Adrenal gland (tissue), 12 donors: Measurements from ENCODE around the gene ASB6. TPM values are rescaled to one million over a fixed set of nuclear protein-coding genes. Genes with fewer than 3 reads are reported as not detected.

Experiments used
- DNase-seq, 7 donors: peaks; one replicate each; pipeline ENCODE4 v3.0.0-alpha.2; 2019 to 2020
- H3K27ac ChIP-seq, 5 donors: fragments of 200-600 bp; sonication (generic) in 4 of 5; 1 replicate in 3 of 5; 2 replicates in 2 of 5; pipeline versions ENCODE4 v1.5.1 to v1.8.0; 2016 to 2020; ENCODE audit warnings: mild to moderate bottlenecking in 1 of 5
- H3K27me3 ChIP-seq: fragments of 200-600 bp; 2 replicates; pipeline ENCODE4 v1.8.0; 2021
- H3K36me3 ChIP-seq, 2 donors: fragments of 200-600 bp; replicated peaks in 1 of 2; 1 replicate in 1 of 2; 2 replicates in 1 of 2; pipeline versions ENCODE4 v1.5.1 to v1.8.0; 2018 to 2022
- H3K4me1 ChIP-seq, 2 donors: fragments of 200-600 bp; replicated peaks in 1 of 2; 1 replicate in 1 of 2; 2 replicates in 1 of 2; pipeline versions ENCODE4 v1.5.1 to v1.8.0; 2018 to 2021
- H3K4me3 ChIP-seq, 4 donors: fragments of 200-600 bp; sonication (generic) in 3 of 4; one replicate each; pipeline ENCODE4 v1.5.1; 2016 to 2018
- H3K9me3 ChIP-seq, 3 donors: fragments of 200-600 bp; sonication (generic) in 1 of 3; replicated peaks in 1 of 3; 1 replicate in 2 of 3; 2 replicates in 1 of 3; pipeline versions ENCODE4 v1.5.1 to v1.8.0; 2016 to 2021
- POLR2A ChIP-seq, 2 donors: fragments of 450-650 bp; IDR thresholded peaks; one replicate each; pipeline ENCODE4 v1.6.1; 2017; ENCODE audit warnings: antibody characterized with exemption in 2 of 2, mild to moderate bottlenecking in 2 of 2, moderate library complexity in 1 of 2
- WGBS, 4 donors: extraction: QIAGEN DNeasy Blood & Tissue Kit in 2 of 4; methylation state at CpG; one replicate each; pipeline versions ENCODE4 v1.1.5 to v1.1.7; 2013 to 2017; 5-methylcytosine and 5-hydroxymethylcytosine counted together
- intact Hi-C, 2 donors: fragments of 100-400 bp; cut with DNase I; formaldehyde crosslinking; loops; one replicate each; pipeline versions ENCODE4 v1.14.1 to v1.15.0; 2022 to 2023
- polyA plus RNA-seq, 3 donors: library from polyadenylated mRNA; stranded (reverse); fragments of 200-250 nt in 2 of 3; fragments of 350-450 nt in 1 of 3; fragmentation: Illumina TruSeq in 1 of 3; extraction: RNeasy Lipid Tissue Mini Kit (QIAGEN cat#74804) in 1 of 3; gene quantifications; one replicate each; pipeline ENCODE4 v1.2.3, GENCODE V29; 2013 to 2014
- total RNA-seq, 9 donors: library from RNA; depleted of rRNA in 4 of 9; stranded (reverse); fragments of >200 nt in 4 of 9; fragments of 120-200 nt in 1 of 9; fragmentation: NEBNext Ultra II Directional in 1 of 9; extraction: Animal tissue kit (Norgen Biotek cat#: 25700) in 1 of 9; gene quantifications; one replicate each; pipeline versions ENCODE4 v1.1.0 to v1.2.4, GENCODE V29; 2013 to 2023
- TF ChIP-seq, protein P1 (sequence below), 6 experiments: fragments of 450-650 bp in 4 of 6; fragments of 200-600 bp in 2 of 6; sonication (generic) in 1 of 6; IDR thresholded peaks; 1 replicate in 5 of 6; 2 replicates in 1 of 6; pipeline versions ENCODE4 v1.5.1 to v1.8.0; 2016 to 2021; ENCODE audit warnings: antibody characterized with exemption in 6 of 6, mild to moderate bottlenecking in 2 of 6, moderate library complexity in 1 of 6
- donor health status: healthy with polysubstance abuse.
- donor health status: Bipolar disorder and iron deficiency.
- donor health status: DM: yes; HTN: yes; CAD: no.
- donor health status: DM: no; HTN: no; CAD: no.
- donor health status: DM: no; HTN: no; CAD: no.
- donor health status: DM: yes; HTN: yes; CAD: no.

Gene ASB6
- total and polyA plus RNA-seq, 12 donors, result 10.0 to 34.2 (median 26.8) TPM

GRCh38 chr9:129646252-129646651 is 4.3 kb upstream of the ASB6 start:
- TF ChIP-seq POLR2A (IDR thresholded peaks at IDR 0.05), result no peak
- H3K27me3 ChIP-seq, result no peaks in the 10 kb centered on the region
- H3K4me3 ChIP-seq, result no peak overlapping the region
- H3K27ac ChIP-seq, result no peak overlapping the region
- no peaks in the 10 kb centered on the region for H3K9me3 ChIP-seq
- 83 to 92% (median 85%) methylated on average over 11 to 12 of the region's 12 CpGs for WGBS, 4 donors
- H3K36me3 ChIP-seq, result no peaks in the 10 kb centered on the region
- H3K4me1 ChIP-seq, result peaks cover 1 to 2% of the 10 kb centered on the region in 2 donors
- peak in 1 of 7 donors; percentile 18 for DNase-seq
- intact Hi-C loops, result loop anchor here (5.0 kb wide), 2 partner anchors 76 to 141 kb away; no protein-coding TSS in a partner anchor

DNA sequence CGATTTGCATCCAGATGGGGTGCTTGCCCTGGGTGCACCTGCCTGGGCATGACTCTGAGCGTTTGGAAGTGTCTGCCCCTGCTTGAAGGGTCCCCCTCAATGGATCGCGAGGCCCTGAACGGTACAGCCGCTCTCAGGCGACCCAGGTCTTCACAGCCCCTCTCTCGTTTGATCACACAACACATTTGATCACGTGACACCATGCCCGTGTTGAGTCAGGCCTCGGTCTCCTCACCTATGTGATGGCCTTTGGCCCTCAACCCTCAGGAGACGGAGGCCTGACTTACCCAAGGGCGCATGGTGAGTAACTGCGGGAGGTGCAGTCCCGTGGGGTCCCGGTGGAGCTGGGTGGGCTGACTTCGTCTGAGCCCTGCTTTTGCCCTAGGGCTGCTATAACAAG is 3.0 kb upstream of the ASB6 start:
- no peak overlapping the region for H3K27ac ChIP-seq
- WGBS, 4 donors, result 74 to 79% (median 78%) methylated on average over 16 to 17 of the region's 17 CpGs
- TF ChIP-seq, protein P1, sequence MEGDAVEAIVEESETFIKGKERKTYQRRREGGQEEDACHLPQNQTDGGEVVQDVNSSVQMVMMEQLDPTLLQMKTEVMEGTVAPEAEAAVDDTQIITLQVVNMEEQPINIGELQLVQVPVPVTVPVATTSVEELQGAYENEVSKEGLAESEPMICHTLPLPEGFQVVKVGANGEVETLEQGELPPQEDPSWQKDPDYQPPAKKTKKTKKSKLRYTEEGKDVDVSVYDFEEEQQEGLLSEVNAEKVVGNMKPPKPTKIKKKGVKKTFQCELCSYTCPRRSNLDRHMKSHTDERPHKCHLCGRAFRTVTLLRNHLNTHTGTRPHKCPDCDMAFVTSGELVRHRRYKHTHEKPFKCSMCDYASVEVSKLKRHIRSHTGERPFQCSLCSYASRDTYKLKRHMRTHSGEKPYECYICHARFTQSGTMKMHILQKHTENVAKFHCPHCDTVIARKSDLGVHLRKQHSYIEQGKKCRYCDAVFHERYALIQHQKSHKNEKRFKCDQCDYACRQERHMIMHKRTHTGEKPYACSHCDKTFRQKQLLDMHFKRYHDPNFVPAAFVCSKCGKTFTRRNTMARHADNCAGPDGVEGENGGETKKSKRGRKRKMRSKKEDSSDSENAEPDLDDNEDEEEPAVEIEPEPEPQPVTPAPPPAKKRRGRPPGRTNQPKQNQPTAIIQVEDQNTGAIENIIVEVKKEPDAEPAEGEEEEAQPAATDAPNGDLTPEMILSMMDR (IDR thresholded peaks at IDR 0.05), result no peak
- TF ChIP-seq POLR2A (IDR thresholded peaks at IDR 0.05), result no peak
- no peaks in the 10 kb centered on the region for H3K36me3 ChIP-seq
- no peak overlapping the region for H3K4me3 ChIP-seq
- intact Hi-C loops, result loop anchor here (5.0 kb wide), 3 partner anchors 77 to 142 kb away; no protein-coding TSS in a partner anchor
- H3K4me1 ChIP-seq, result peaks cover 13 to 16% of the 10 kb centered on the region in 2 donors
- H3K9me3 ChIP-seq, result no peaks in the 10 kb centered on the region
- DNase-seq, result no peak
- no peaks in the 10 kb centered on the region for H3K27me3 ChIP-seq

GRCh38 chr9:129644365-129644764 is 2.4 kb upstream of the ASB6 start:
- TF ChIP-seq, protein P1 (IDR thresholded peaks at IDR 0.05), result no peak
- no peak for TF ChIP-seq POLR2A (IDR thresholded peaks at IDR 0.05)

GRCh38 chr9:129643706-129644105 is 1.8 kb upstream of the ASB6 start:
- H3K4me1 ChIP-seq, result peaks cover 18 to 25% of the 10 kb centered on the region in 2 donors
- no peak overlapping the region for H3K27ac ChIP-seq
- TF ChIP-seq, protein P1 (IDR thresholded peaks at IDR 0.05), result no peak
- TF ChIP-seq POLR2A (IDR thresholded peaks at IDR 0.05), result no peak
- intact Hi-C loops, result loop anchor here in 1 of 2 donors (5.0 kb wide), 1 partner anchor 139 kb away; no protein-coding TSS in a partner anchor
- H3K4me3 ChIP-seq, result no peak overlapping the region
- DNase-seq, result peak in 2 of 7 donors; percentile 15 to 20
- H3K36me3 ChIP-seq, result peaks cover 0 to 8% of the 10 kb centered on the region in 2 donors
- 85 to 94% (median 91%) methylated on average over 10 of the region's 10 CpGs for WGBS, 4 donors
- no peaks in the 10 kb centered on the region for H3K27me3 ChIP-seq
- no peaks in the 10 kb centered on the region for H3K9me3 ChIP-seq

More at GRCh38 chr9:129644365-129644764, 2.4 kb upstream of the ASB6 start:
- H3K36me3 ChIP-seq, result peaks cover 0 to 1% of the 10 kb centered on the region in 2 donors
- no peak overlapping the region for H3K27ac ChIP-seq
- 62 to 85% (median 77%) methylated on average over 9 to 11 of the region's 11 CpGs for WGBS, 4 donors
- H3K4me3 ChIP-seq, result no peak overlapping the region
- peaks cover 18 to 21% of the 10 kb centered on the region in 2 donors for H3K4me1 ChIP-seq
- H3K27me3 ChIP-seq, result no peaks in the 10 kb centered on the region
- no peaks in the 10 kb centered on the region for H3K9me3 ChIP-seq
- DNase-seq, result peak in 1 of 7 donors; percentile 12
- intact Hi-C loops, result loop anchor here in 1 of 2 donors (5.0 kb wide), 1 partner anchor 138 kb away; no protein-coding TSS in a partner anchor
